ENCODE measurements around the gene FGA.
"Not testable (repeated sequence)": the region's sequence is repeated elsewhere in the genome, so short reads cannot be mapped to it uniquely, and the experiment has no call there.

FGA gene

GRCh38 chr4:154606728-154607723 lies 16.5 kb upstream of the FGA start:
- DNase-seq (ENCODE audit: low spot score), result no peak

- no peak for DNase-seq (ENCODE audit: low spot score)
Measured at GRCh38 chr4:154604696-154605200, 14.2 kb upstream of the FGA start.

- no peak for DNase-seq (ENCODE audit: low spot score)
Measured at GRCh38 chr4:154603033-154603943, 12.7 kb upstream of the FGA start.

- no peak for DNase-seq (ENCODE audit: low spot score)
Measured at GRCh38 chr4:154602404-154603020, 12.0 kb upstream of the FGA start.

- DNase-seq (ENCODE audit: low spot score), result no peak
Measured at GRCh38 chr4:154597798-154598774, 7.5 kb upstream of the FGA start.

- not testable (repeated sequence) for DNase-seq (ENCODE audit: low spot score)
Measured at GRCh38 chr4:154597281-154597680, 6.7 kb upstream of the FGA start.

- no peak for DNase-seq (ENCODE audit: low spot score)
Measured at GRCh38 chr4:154595807-154596206, 5.3 kb upstream of the FGA start.

- not testable (repeated sequence) for DNase-seq (ENCODE audit: low spot score)
Measured at GRCh38 chr4:154594343-154594742, 3.8 kb upstream of the FGA start.

GRCh38 chr4:154593868-154594267 lies 3.3 kb upstream of the FGA start:
- no peak for DNase-seq (ENCODE audit: low spot score)

- DNase-seq (ENCODE audit: low spot score), result no peak
Measured at GRCh38 chr4:154591890-154592289, 1.3 kb upstream of the FGA start.

- no peak for DNase-seq (ENCODE audit: low spot score)
Measured at GRCh38 chr4:154589296-154590197, 995 bp downstream of the FGA start.

GRCh38 chr4:154588198-154588597 lies 2.3 kb downstream of the FGA start:
- DNase-seq (ENCODE audit: low spot score), result no peak

GRCh38 chr4:154586296-154587033 lies 4.1 kb downstream of the FGA start:
- DNase-seq (ENCODE audit: low spot score), result no peak

- no peak for DNase-seq (ENCODE audit: low spot score)
Measured at GRCh38 chr4:154585369-154586018, 5.0 kb downstream of the FGA start.

- DNase-seq (ENCODE audit: low spot score), result no peak
Measured at GRCh38 chr4:154584259-154584658, 6.3 kb downstream of the FGA start.

- no peak for DNase-seq (ENCODE audit: low spot score)
Measured at GRCh38 chr4:154583677-154584076, 6.9 kb downstream of the FGA start.

GRCh38 chr4:154583230-154583629 lies 7.3 kb downstream of the FGA start:
- no peak for DNase-seq (ENCODE audit: low spot score)

- DNase-seq (ENCODE audit: low spot score), result no peak
Measured at GRCh38 chr4:154582723-154583122, 7.8 kb downstream of the FGA start.
